T-cell (primary cell): ENCODE data around the gene JTB. TPM values are rescaled to one million over a fixed set of nuclear protein-coding genes. Genes with fewer than 3 reads are reported as not detected.

Source experiments
- ATAC-seq, 4 experiments: fragments of 200-7000 bp in 3 of 4; fragments of 150-1000 bp in 1 of 4; cut with Tn5 transposase; replicated peaks in 1 of 4; 1 replicate in 3 of 4; 2 replicates in 1 of 4; pipeline ENCODE4 v1.10.0; 2021; ENCODE audit warnings: moderate library complexity in 3 of 4, mild to moderate bottlenecking in 2 of 4, moderate number of reproducible peaks in 1 of 4
- CTCF ChIA-PET, 2 donors: fragments of 300-600 bp; sonication (Branson Sonifier 250); formaldehyde crosslinking; loops; one replicate each; lab custom pipeline; 2022; ENCODE audit warnings: antibody characterized with exemption in 2 of 2; lab: Charles Lee
- POLR2A ChIA-PET, 2 donors: fragments of 300-600 bp; sonication (Branson Sonifier 250); formaldehyde crosslinking; loops; one replicate each; lab custom pipeline; 2022; ENCODE audit warnings: antibody characterized with exemption in 2 of 2; lab: Charles Lee
- DNase-seq, 35 experiments: peaks; one replicate each; pipeline versions ENCODE4 v3.0.0 to v3.0.0-alpha.2; 2013 to 2023
- H3K27ac ChIP-seq: one replicate; pipeline ENCODE4 v1.5.1; 2013; ENCODE audit warnings: low read length
- H3K27me3 ChIP-seq, 2 experiments: replicated peaks in 1 of 2; 1 replicate in 1 of 2; 2 replicates in 1 of 2; pipeline versions ENCODE4 v1.6.1 to v1.7.0; 2013; ENCODE audit warnings: low read length in 1 of 2, mixed read lengths in 1 of 2; ENCODE audit not compliant: control insufficient read depth in 2 of 2, insufficient read depth in 2 of 2; ENCODE audit errors: extremely low read depth in 1 of 2
- H3K36me3 ChIP-seq, 2 donors: 1 replicate in 1 of 2; 2 replicates in 1 of 2; pipeline versions ENCODE4 v1.6.1 to v1.7.0; 2013; ENCODE audit warnings: low read length in 1 of 2; ENCODE audit not compliant: control insufficient read depth in 2 of 2, insufficient read depth in 1 of 2; ENCODE audit errors: extremely low read depth in 1 of 2
- H3K4me1 ChIP-seq, 2 experiments: 1 replicate in 1 of 2; 2 replicates in 1 of 2; pipeline versions ENCODE4 v1.6.1 to v1.7.0; 2013; ENCODE audit warnings: low read length in 2 of 2, mixed read lengths in 1 of 2; ENCODE audit not compliant: insufficient read depth in 2 of 2, control insufficient read depth in 1 of 2; ENCODE audit errors: extremely low read depth in 1 of 2
- H3K4me3 ChIP-seq, 2 donors: 1 replicate in 1 of 2; 2 replicates in 1 of 2; pipeline versions ENCODE4 v1.5.1 to v1.7.0; 2013; ENCODE audit warnings: mild to moderate bottlenecking in 2 of 2, low read length in 1 of 2, moderate library complexity in 1 of 2; ENCODE audit not compliant: control insufficient read depth in 1 of 2; ENCODE audit errors: extremely low read depth in 1 of 2
- H3K9me3 ChIP-seq: 2 replicates; pipeline ENCODE4 v1.7.0; 2013
- H3K27ac Mint-ChIP-seq, 2 donors: one replicate each; pipeline ENCODE4 v1.8.0; 2020 to 2021; ENCODE audit warnings: mild to moderate bottlenecking in 2 of 2, mixed read lengths in 2 of 2
- H3K27me3 Mint-ChIP-seq, 2 donors: one replicate each; pipeline ENCODE4 v1.8.0; 2021 to 2022; ENCODE audit warnings: mixed read lengths in 2 of 2
- H3K36me3 Mint-ChIP-seq: one replicate; pipeline ENCODE4 v1.8.0; 2021; ENCODE audit warnings: mixed read lengths
- H3K4me1 Mint-ChIP-seq, 3 donors: one replicate each; pipeline ENCODE4 v1.8.0; 2020 to 2022; ENCODE audit warnings: mixed read lengths in 3 of 3, mild to moderate bottlenecking in 1 of 3
- H3K4me3 Mint-ChIP-seq, 3 donors: one replicate each; pipeline ENCODE4 v1.8.0; 2020 to 2022; ENCODE audit warnings: mild to moderate bottlenecking in 3 of 3, mixed read lengths in 3 of 3, moderate library complexity in 3 of 3
- H3K9me3 Mint-ChIP-seq, 3 donors: one replicate each; pipeline ENCODE4 v1.8.0; 2020 to 2022; ENCODE audit warnings: mixed read lengths in 3 of 3
- WGBS: methylation state at CpG from one replicate; pipeline ENCODE4 v1.1.5; 2013; ENCODE audit warnings: missing lambda C conversion rate; ENCODE audit not compliant: insufficient coverage; 5-methylcytosine and 5-hydroxymethylcytosine counted together
- total RNA-seq, 35 experiments: library from RNA in 6 of 35; stranded (reverse) in 6 of 35; fragments of 120-200 nt in 1 of 35; gene quantifications; one replicate each; pipeline versions ENCODE4 v1.2.1 to v1.2.4 and lab custom pipeline; 2013 to 2026

JTB gene
- total RNA-seq, 5 donors from 2014 or later (not counting 1 experiment from before 2014, with no cell fraction given) = 90.4 to 137 (median 129) TPM

- Mint-ChIP-seq H3K9me3 (no peaks in the 10 kb centered on the region), H3K27me3 (peaks cover 0 to 5% of the 10 kb centered on the region in 2 donors), H3K4me3 (peak overlapping the region; percentile 93 to 97 (median 97)), H3K4me1 (peaks cover 47 to 51% (median 48%) of the 10 kb centered on the region in 3 donors), H3K36me3 (peaks cover 33% of the 10 kb centered on the region), H3K27ac (peak overlapping the region; percentile 98 to 99)
- WGBS = 8% methylated on average over 5 of the region's 9 CpGs
- Histone ChIP-seq H3K4me1 (peaks cover 18 to 46% of the 10 kb centered on the region in 2 experiments), H3K9me3 (no peaks in the 10 kb centered on the region), H3K36me3 (peaks cover 0 to 41% of the 10 kb centered on the region in 2 donors), H3K27ac (peak overlapping the region; percentile 97), H3K27me3 (no peaks in the 10 kb centered on the region), H3K4me3 (peak overlapping the region; percentile 92 to 100)
- POLR2A ChIA-PET = interaction anchor here (0.6 to 1.6 kb wide), 10 partner anchors 24 to 357 kb away, joined by 3 to 10 read pairs (median 6); partner anchors contain the start of genes CHTOP (in 1 of the 2), CREB3L4 (in 1 of the 2), CRTC2 (in 1 of the 2) and INTS3 (in 1 of the 2)
- DNase-seq (no peak), ATAC-seq (no peak)
- CTCF ChIA-PET = interaction anchor here in 1 of 2 donors (1.9 to 2.3 kb wide), 2 partner anchors 13 to 24 kb away, joined by 4 to 7 read pairs; partner anchors contain the start of genes CREB3L4 and JTB
These were observed 13.7 kb upstream of the JTB start for GRCh38 chr1:153991151-153991630.

GRCh38 chr1:153990468-153991150, 13.1 kb upstream of the JTB start, which contains the start of gene RPS27:
Gene RPS27 (plus strand): TSS chr1:153990762. CDS start chr1:153990797, 35 bp downstream.
- POLR2A ChIA-PET = interaction anchor here (0.6 to 1.6 kb wide), 22 partner anchors 12 to 357 kb away, joined by 3 to 20 read pairs (median 4); partner anchors contain the start of genes CHTOP (in 1 of the 2), CREB3L4 (in 1 of the 2), CRTC2 (in 1 of the 2) and INTS3 (in 1 of the 2)
- H3K27ac Mint-ChIP-seq = peak within 1 kb of the TSS; percentile 98 to 99
- Histone ChIP-seq H3K9me3 (no peaks in the 10 kb centered on the region), H3K27me3 (peaks cover 0 to 3% of the 10 kb centered on the region in 2 experiments), H3K36me3 (peaks cover 0 to 38% of the 10 kb centered on the region in 2 donors), H3K27ac (peak within 1 kb of the TSS; percentile 97), H3K4me3 (peak within 1 kb of the TSS; percentile 92 to 100), H3K4me1 (peaks cover 18 to 46% of the 10 kb centered on the region in 2 experiments)
- H3K36me3 Mint-ChIP-seq = peaks cover 30% of the 10 kb centered on the region
- DNase-seq (peak; percentile 77 to 98 (median 86)), ATAC-seq (peak; percentile 88 to 91 (median 90))
- H3K27me3 Mint-ChIP-seq = peaks cover 3 to 9% of the 10 kb centered on the region in 2 donors
- H3K4me3 Mint-ChIP-seq = peak within 1 kb of the TSS; percentile 93 to 97 (median 97)
- WGBS = 0% methylated on average over 21 of the region's 36 CpGs
- no peaks in the 10 kb centered on the region for H3K9me3 Mint-ChIP-seq
- CTCF ChIA-PET = interaction anchor here in 1 of 2 donors (0.6 to 2.3 kb wide), 6 partner anchors 13 to 281 kb away, joined by 3 to 7 read pairs (median 4); partner anchors contain the start of genes CREB3L4, DENND4B and JTB
- H3K4me1 Mint-ChIP-seq = peaks cover 51 to 57% (median 52%) of the 10 kb centered on the region in 3 donors

- Histone ChIP-seq H3K36me3 (peaks cover 0 to 11% of the 10 kb centered on the region in 2 donors), H3K4me3 (no peak overlapping the region), H3K27ac (no peak overlapping the region), H3K4me1 (peaks cover 15 to 30% of the 10 kb centered on the region in 2 experiments), H3K27me3 (peaks cover 0 to 7% of the 10 kb centered on the region in 2 experiments), H3K9me3 (no peaks in the 10 kb centered on the region)
- 100% methylated on average over 2 of the region's 8 CpGs for WGBS
- peaks cover 9 to 16% of the 10 kb centered on the region in 2 donors for H3K27me3 Mint-ChIP-seq
- ChIA-PET CTCF (interaction anchor here (0.7 to 2.2 kb wide), 11 partner anchors 10 to 354 kb away, joined by 3 to 14 read pairs (median 6); partner anchors contain the start of genes CHTOP (in 1 of the 2), ILF2 (in 1 of the 2) and JTB (in 1 of the 2)), POLR2A (interaction anchor here (0.6 kb wide), 2 partner anchors 11 to 182 kb away, joined by 3 to 13 read pairs; no protein-coding TSS in a partner anchor)
- peaks cover 17% of the 10 kb centered on the region for H3K36me3 Mint-ChIP-seq
- H3K9me3 Mint-ChIP-seq = no peaks in the 10 kb centered on the region
- peaks cover 39 to 50% (median 45%) of the 10 kb centered on the region in 3 donors for H3K4me1 Mint-ChIP-seq
- peak overlapping the region in 1 of 3 donors; percentile 69 for H3K4me3 Mint-ChIP-seq
- ATAC-seq = no peak
- no peak for DNase-seq
- peak overlapping the region; percentile 84 to 90 for H3K27ac Mint-ChIP-seq
These were observed 10.1 kb upstream of the JTB start for GRCh38 chr1:153987621-153988020.

- 39% methylated on average over 12 of the region's 32 CpGs for WGBS
- Mint-ChIP-seq H3K36me3 (peaks cover 4% of the 10 kb centered on the region), H3K27me3 (peaks cover 9 to 16% of the 10 kb centered on the region in 2 donors), H3K4me1 (peaks cover 25 to 36% (median 30%) of the 10 kb centered on the region in 3 donors), H3K9me3 (no peaks in the 10 kb centered on the region), H3K27ac (peak within 1 kb of the TSS; percentile 84 to 90), H3K4me3 (peak within 1 kb of the TSS; percentile 55 to 69 (median 61))
- Histone ChIP-seq H3K36me3 (no peaks in the 10 kb centered on the region), H3K4me3 (peak within 1 kb of the TSS in 1 of 2 donors; percentile 17), H3K9me3 (no peaks in the 10 kb centered on the region), H3K27me3 (peaks cover 0 to 7% of the 10 kb centered on the region in 2 experiments), H3K27ac (peak within 1 kb of the TSS; percentile 73), H3K4me1 (peaks cover 3 to 18% of the 10 kb centered on the region in 2 experiments)
- ATAC-seq = no peak
- no peak for DNase-seq
- POLR2A ChIA-PET = interaction anchor here (0.6 to 0.7 kb wide), 3 partner anchors 13 to 286 kb away, joined by 3 to 4 read pairs (median 3); partner anchors contain the start of gene HAX1 (in 1 of the 2)
- CTCF ChIA-PET = interaction anchor here (0.6 to 2.2 kb wide), 19 partner anchors 9 to 1014 kb away, joined by 3 to 14 read pairs (median 5); partner anchors contain the start of genes JTB (in 2 of the 2), CHTOP (in 1 of the 2) and CREB3L4 (in 1 of the 2)
These were observed 8.7 kb upstream of the JTB start, which contains the start of gene RAB13 for GRCh38 chr1:153985941-153986761. Gene RAB13 (minus strand): TSS chr1:153986339. CDS start chr1:153986236, 103 bp downstream.

- H3K4me1 ChIP-seq = peaks cover 2 to 18% of the 10 kb centered on the region in 2 experiments
- Mint-ChIP-seq H3K4me3 (peak overlapping the region; percentile 54 to 69 (median 55)), H3K27ac (peak overlapping the region; percentile 12 to 50), H3K4me1 (peaks cover 23 to 29% (median 25%) of the 10 kb centered on the region in 3 donors), H3K27me3 (peaks cover 9 to 13% of the 10 kb centered on the region in 2 donors), H3K36me3 (peaks cover under 1% of the 10 kb centered on the region), H3K9me3 (no peaks in the 10 kb centered on the region)
- H3K27ac ChIP-seq = no peak overlapping the region
- peaks cover 0 to 7% of the 10 kb centered on the region in 2 experiments for H3K27me3 ChIP-seq
- 85% methylated on average over 5 of the region's 7 CpGs for WGBS
- POLR2A ChIA-PET = interaction anchor here (0.6 to 0.7 kb wide), 2 partner anchors 8 to 22 kb away, joined by 3 read pairs; partner anchors contain the start of genes JTB (in 1 of the 2) and SLC39A1 (in 1 of the 2)
- no peaks in the 10 kb centered on the region for H3K36me3 ChIP-seq
- DNase-seq (no peak), ATAC-seq (no peak)
- CTCF ChIA-PET = interaction anchor here (0.6 to 2.2 kb wide), 5 partner anchors 8 to 193 kb away, joined by 3 to 14 read pairs (median 3); partner anchors contain the start of gene JTB (in 1 of the 2)
- no peak overlapping the region for H3K4me3 ChIP-seq
- no peaks in the 10 kb centered on the region for H3K9me3 ChIP-seq
These were observed 8.0 kb upstream of the JTB start for GRCh38 chr1:153985341-153985912.
